SHP77 treated with DMSO at 0.1 percent for 48 hours (cell line): ENCODE measurements around the gene DHRS4L2.

Experiments used
- DNase-seq: peaks from one replicate; lab custom pipeline; 2025; lab: John Stamatoyannopoulos, UW

DHRS4L2 gene

GRCh38 chr14:24053548-24054323 lies 65.0 kb downstream of the DHRS4L2 start:
- no peak for DNase-seq

GRCh38 chr14:24054324-24054641 lies 65.6 kb downstream of the DHRS4L2 start:
- DNase-seq: no peak

- no peak for DNase-seq
These were observed 65.9 kb downstream of the DHRS4L2 start for GRCh38 chr14:24054646-24055045.
